ENCODE results near the gene DNAJA2.

The DNAJA2 gene

GRCh38 chr16:46926470-46927225 is 46.8 kb downstream of the DNAJA2 start:
- DNase-seq: no peak

GRCh38 chr16:46924402-46924801 is 49.1 kb downstream of the DNAJA2 start:
- no peak for DNase-seq

GRCh38 chr16:46923513-46924295 is 49.8 kb downstream of the DNAJA2 start:
- no peak for DNase-seq

GRCh38 chr16:46922239-46922638 is 51.2 kb downstream of the DNAJA2 start:
- DNase-seq: no peak

- DNase-seq: no peak
Measured at GRCh38 chr16:46920402-46921068, 52.9 kb downstream of the DNAJA2 start.

GRCh38 chr16:46918905-46919792 is 54.3 kb downstream of the DNAJA2 start:
- peak; percentile 28 to 92 (median 76) for DNase-seq

- DNase-seq: peak in 1 of 3 experiments; percentile 32
Measured at GRCh38 chr16:46918400-46918799, 55.1 kb downstream of the DNAJA2 start.

- peak in 1 of 3 experiments; percentile 12 for DNase-seq
Measured at GRCh38 chr16:46916980-46917379, 56.5 kb downstream of the DNAJA2 start.

GRCh38 chr16:46915483-46916025 is 57.9 kb downstream of the DNAJA2 start:
- DNase-seq: no peak

- DNase-seq: no peak
Measured at GRCh38 chr16:46914556-46915201, 58.8 kb downstream of the DNAJA2 start.

GRCh38 chr16:46911650-46912049 is 61.8 kb downstream of the DNAJA2 start:
- no peak for DNase-seq

- DNase-seq: no peak
Measured at GRCh38 chr16:46911038-46911437, 62.4 kb downstream of the DNAJA2 start.

- peak; percentile 41 to 80 (median 57) for DNase-seq
Measured at GRCh38 chr16:46908540-46909372, 64.7 kb downstream of the DNAJA2 start.

- DNase-seq: no peak
Measured at GRCh38 chr16:46907061-46907774, 66.3 kb downstream of the DNAJA2 start.

GRCh38 chr16:46906360-46907060 is 67.0 kb downstream of the DNAJA2 start:
- no peak for DNase-seq
